Measurements from ENCODE around the gene RPAIN.
"Not testable (repeated sequence)": the region's sequence is repeated elsewhere in the genome, so short reads cannot be mapped to it uniquely, and the experiment has no call there.

Gene RPAIN

DNA sequence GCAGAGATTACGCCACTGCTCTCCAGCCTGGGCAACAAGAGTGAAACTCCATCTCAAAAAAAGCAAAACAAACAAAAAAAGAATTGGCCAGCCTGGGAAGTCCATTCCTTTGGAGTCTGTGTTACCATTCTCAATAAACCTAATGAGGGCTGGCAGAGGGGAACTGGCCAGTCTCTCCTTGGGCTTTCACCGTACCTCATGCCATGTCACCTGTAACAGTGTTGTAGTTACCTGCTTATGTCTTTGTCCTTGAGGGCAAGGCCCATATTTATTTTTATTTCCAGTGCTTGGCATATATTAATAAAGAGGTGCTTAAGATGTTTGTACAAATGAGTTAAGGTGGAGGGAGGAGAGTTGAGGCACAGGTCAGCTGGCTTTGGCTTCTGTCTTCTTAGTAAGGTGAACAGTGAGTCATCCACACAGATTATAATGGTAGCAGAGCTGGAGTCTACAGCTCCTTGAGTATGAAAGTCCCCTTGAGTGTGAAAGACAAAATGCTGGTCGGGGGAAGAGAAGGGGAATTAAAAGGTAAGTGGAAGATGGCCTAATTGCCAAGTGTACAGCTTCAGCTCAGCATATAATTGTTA lies 10.5 kb downstream of the RPAIN start:
- DNase-seq, result no peak

- DNase-seq, result not testable (repeated sequence)
Measured at GRCh38 chr17:5431234-5431633, 11.3 kb downstream of the RPAIN start.

- no peak for DNase-seq
Measured at GRCh38 chr17:5431949-5432556, 12.1 kb downstream of the RPAIN start.

DNA sequence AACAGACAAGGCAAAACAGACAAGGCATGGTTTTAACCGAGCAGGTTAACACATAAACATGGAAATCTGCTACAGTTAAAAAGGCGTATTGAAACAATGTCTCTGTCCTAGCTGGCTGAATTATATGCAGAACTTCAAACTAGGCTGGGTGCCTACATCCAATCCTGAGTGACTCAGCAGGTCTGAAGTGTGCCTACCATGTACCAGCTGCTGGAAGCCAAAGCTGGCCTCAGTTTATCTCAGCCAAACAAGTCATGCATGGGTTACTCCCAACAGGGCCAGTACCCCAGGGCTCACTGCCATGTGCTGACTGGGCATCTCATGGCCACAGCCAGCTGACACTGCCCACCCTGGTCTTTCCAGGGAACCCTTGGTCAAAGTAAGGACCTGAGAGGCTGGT lies 15.0 kb downstream of the RPAIN start:
- DNase-seq, result no peak

GRCh38 chr17:5435781-5436315 lies 15.9 kb downstream of the RPAIN start:
- not testable (repeated sequence) for DNase-seq

- DNase-seq, result no peak
Measured at GRCh38 chr17:5437721-5438317, 17.8 kb downstream of the RPAIN start.

- DNase-seq, result peak; percentile 94
Measured at GRCh38 chr17:5438716-5439445, 18.9 kb downstream of the RPAIN start, which contains the start of gene C1QBP. C1QBP (minus strand) TSS chr17:5439155; CDS start chr17:5439073, 82 bp downstream.

- DNase-seq, result no peak
Measured at GRCh38 chr17:5439446-5439764, 19.4 kb downstream of the RPAIN start.

GRCh38 chr17:5443728-5444127 lies 23.7 kb downstream of the RPAIN start:
- no peak for DNase-seq

GRCh38 chr17:5444209-5444608 lies 24.2 kb downstream of the RPAIN start:
- no peak for DNase-seq

- no peak for DNase-seq
Measured at GRCh38 chr17:5446786-5447185, 26.8 kb downstream of the RPAIN start.

DNA sequence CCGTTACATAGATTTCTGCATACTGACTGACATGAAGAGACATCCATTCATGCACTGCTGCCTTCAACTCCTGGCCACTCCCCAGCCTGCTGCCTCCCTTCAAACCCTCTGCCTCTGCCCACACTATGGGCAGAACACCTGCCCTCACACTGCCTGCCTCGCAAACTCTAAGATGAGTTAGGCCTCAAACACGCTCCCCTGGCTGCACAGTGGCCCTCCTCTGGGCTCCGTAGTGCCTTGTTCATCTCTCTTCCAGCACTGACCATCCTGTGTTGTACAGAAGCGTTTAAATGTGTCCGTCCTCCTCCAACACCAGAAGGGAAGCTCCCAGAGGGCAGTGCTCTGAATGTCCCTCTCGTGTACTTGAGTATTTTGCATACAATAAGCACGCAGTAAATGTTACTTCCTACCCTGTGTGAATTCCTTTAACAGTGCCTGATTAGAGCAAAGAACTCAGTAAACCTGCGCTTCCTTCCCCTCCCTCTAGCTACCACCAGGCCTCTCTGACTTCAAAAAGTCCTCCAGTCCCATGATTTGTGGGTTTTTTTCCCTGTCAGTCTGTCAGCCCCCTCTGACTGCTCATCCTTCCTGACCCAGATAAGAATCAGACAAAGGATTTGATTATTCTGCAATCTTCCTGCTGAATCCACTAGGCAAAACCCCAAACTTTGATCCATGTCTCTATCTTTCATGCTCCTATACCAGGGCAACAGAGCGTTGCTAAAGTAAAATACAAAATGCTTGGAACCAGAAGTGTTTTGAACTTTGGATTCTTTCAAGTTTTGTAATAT lies 44.9 kb downstream of the RPAIN start:
- DNase-seq, result no peak

DNA sequence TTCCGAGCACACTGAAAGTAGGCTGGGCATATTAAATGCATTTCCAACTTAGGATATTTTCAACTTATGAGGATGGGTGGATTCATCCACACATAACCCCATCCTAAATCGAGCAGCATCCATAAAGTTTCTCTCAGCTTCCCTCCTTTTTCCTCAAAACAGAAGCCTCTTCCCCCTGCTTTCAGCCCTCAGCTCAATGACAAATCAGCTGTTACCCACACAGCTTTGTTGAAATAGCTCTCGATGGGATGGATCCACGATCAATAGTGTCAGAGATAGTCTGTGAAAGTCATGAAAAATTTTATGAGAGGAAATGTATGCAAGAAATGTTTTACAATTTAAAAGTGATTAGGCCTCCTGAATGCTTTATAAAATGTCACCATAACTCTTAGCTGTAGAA lies 46.3 kb downstream of the RPAIN start:
- no peak for DNase-seq

GRCh38 chr17:5467416-5467815 lies 47.4 kb downstream of the RPAIN start:
- no peak for DNase-seq

DNA sequence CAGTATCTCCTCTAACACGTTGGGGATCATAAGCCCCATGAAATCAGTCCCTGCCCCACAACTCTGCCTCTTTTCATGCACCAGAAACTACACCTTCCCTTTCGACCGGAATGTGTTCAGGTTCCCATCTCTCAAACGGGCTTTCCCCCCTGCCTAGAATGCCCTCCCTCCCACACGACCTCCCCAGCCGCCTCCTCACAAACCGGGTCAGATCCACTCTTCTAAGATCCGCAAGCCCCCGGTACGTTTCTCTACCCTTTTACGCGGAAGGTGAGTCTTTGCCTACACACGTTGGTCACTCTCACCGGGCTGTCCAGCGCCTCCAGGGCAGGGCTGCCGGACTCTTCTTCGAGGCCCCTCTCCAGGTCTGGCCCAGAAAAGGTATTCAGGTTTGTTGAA lies 48.1 kb downstream of the RPAIN start:
- no peak for DNase-seq

DNA sequence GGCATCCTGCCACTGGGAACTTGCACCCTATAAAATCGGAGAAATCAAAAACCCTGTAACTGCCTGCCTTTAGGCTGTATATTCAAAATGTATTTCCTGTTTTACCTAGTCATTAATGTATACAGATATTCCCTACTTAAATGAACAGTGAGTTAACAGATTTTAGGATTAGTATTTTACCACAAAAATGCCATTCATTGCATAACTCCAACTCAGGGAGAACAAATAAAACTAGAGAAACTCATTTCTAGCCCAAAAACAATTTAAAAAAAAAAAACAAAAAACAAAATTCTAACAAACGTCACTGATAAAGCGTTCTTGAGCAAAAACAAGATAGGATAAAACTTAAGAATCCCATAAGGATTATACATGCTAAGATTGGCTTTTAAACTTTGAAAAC lies 52.5 kb downstream of the RPAIN start:
- DNase-seq, result no peak

DNA sequence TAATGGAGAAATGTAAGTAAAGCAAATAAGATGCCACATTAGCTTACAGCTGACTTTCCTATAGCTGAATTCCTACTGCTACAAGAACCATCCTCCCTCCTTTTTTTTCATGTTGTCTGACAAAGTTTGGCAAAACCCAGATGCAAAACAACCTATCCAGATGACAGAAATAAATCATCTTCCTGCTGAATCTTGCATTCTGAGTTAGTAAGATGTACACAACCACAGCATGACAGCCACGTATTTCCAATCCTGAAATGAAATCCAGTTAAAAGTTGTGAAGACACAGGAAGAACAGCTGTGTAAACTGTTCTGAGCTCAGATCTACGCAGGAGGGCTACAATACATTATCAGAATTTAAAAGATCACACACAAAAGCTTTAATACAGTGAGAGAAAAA lies 53.9 kb downstream of the RPAIN start:
- DNase-seq, result no peak

- no peak for DNase-seq
Measured at GRCh38 chr17:5478992-5479391, 59.0 kb downstream of the RPAIN start.

DNA sequence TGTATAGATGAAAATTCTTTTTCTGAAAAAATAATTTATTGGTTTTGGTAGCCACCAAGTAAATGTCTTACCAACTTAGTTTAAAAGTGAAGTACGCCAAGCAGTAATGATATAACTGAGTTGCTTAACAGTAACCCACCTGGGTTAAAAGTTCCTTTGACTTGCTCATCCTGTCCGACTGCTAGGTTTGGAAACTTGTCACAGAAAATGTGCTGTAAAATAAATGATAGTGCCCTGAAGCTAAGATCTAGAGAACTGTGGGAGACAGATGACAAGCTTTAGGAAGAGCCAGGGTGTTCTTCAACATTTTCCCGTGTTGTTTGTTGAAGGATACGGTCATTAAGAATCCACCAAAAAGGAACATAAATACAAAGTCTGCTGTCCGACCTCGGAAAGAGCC lies 61.0 kb downstream of the RPAIN start:
- DNase-seq, result no peak

GRCh38 chr17:5481451-5481850 lies 61.5 kb downstream of the RPAIN start:
- DNase-seq, result no peak

All from femur (tissue), 1 donor.